ENCODE results near the gene LAMC1.

Gene LAMC1

GRCh38 chr1:183105449-183105848, 82.2 kb downstream of the LAMC1 start:
- DNase-seq (ENCODE audit: low read depth in 3 of 3): no peak

- no peak for DNase-seq (ENCODE audit: low read depth in 3 of 3)
These were observed 82.9 kb downstream of the LAMC1 start for GRCh38 chr1:183106166-183106565.

- DNase-seq (ENCODE audit: low read depth in 3 of 3): no peak
These were observed 83.5 kb downstream of the LAMC1 start for GRCh38 chr1:183106746-183107145.

DNA sequence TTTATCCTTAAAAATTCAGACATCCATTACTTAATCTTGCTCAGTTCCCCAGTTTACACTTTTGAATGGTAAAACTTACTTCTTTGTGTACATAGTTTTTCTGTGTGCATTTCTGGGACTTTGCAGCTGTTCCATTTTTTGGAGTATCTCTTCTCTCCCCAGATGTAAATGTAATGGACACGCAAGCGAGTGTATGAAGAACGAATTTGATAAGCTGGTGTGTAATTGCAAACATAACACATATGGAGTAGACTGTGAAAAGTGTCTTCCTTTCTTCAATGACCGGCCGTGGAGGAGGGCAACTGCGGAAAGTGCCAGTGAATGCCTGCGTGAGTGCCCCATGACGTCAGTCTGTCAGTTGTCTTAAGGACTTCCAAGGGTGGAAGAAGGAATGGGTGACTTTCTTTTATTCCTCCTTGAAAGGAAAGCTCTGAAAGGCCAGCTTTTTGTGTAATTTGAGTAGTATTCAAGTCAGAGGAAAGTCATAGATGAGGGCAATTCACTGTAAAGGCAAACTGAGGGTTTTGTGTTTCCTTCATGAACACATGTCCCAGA, 87.2 kb downstream of the LAMC1 start:
- DNase-seq (ENCODE audit: low read depth in 3 of 3): no peak

DNA sequence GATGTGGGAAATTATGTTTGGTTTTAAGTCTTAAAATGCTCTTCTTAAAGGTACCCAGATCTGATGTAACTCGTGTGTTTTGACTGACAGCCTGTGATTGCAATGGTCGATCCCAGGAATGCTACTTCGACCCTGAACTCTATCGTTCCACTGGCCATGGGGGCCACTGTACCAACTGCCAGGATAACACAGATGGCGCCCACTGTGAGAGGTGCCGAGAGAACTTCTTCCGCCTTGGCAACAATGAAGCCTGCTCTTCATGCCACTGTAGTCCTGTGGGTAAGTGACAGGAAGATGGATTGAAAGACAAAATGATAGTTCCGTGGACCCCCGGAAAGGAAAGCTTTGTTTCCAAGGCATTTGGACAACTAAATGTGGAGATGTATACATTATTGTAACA, 91.2 kb downstream of the LAMC1 start:
- no peak for DNase-seq (ENCODE audit: low read depth in 3 of 3)

DNA sequence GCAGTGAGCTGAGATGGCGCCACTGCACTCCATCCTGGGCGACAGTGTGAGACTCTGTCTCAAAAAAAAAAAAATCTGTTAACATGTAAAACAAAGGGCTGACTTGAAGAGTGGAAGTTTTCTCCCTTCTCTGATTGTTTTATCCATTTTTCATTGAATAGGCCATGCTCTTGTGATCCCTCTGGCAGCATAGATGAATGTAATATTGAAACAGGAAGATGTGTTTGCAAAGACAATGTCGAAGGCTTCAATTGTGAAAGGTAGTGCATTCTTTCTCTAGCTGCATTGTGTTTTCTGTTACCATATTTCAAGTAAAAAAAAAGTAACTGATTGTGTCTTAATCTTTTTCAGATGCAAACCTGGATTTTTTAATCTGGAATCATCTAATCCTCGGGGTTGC, 93.2 kb downstream of the LAMC1 start:
- no peak for DNase-seq (ENCODE audit: low read depth in 3 of 3)

- no peak for DNase-seq (ENCODE audit: low read depth in 3 of 3)
These were observed 98.4 kb downstream of the LAMC1 start for GRCh38 chr1:183121609-183122008.

DNA sequence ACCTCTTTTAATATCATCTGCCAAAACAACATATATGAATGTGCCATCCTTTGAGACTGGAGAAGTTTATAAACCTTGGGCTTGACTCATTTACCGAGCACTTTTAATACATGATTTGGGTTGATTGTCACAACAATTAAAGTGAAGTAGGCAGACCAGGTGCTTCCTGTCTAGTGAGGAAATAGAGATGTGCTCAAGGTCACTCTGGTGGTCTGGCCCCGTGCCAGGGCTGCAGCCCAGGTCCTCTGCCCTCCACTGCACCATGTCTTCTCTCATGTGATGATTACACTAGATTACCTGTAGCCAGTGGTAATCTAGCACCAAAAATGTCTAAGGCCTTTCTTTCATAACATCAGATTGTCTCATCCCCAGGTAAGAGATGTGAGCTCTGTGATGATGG, 101.0 kb downstream of the LAMC1 start:
- no peak for DNase-seq (ENCODE audit: low read depth in 3 of 3)

DNA sequence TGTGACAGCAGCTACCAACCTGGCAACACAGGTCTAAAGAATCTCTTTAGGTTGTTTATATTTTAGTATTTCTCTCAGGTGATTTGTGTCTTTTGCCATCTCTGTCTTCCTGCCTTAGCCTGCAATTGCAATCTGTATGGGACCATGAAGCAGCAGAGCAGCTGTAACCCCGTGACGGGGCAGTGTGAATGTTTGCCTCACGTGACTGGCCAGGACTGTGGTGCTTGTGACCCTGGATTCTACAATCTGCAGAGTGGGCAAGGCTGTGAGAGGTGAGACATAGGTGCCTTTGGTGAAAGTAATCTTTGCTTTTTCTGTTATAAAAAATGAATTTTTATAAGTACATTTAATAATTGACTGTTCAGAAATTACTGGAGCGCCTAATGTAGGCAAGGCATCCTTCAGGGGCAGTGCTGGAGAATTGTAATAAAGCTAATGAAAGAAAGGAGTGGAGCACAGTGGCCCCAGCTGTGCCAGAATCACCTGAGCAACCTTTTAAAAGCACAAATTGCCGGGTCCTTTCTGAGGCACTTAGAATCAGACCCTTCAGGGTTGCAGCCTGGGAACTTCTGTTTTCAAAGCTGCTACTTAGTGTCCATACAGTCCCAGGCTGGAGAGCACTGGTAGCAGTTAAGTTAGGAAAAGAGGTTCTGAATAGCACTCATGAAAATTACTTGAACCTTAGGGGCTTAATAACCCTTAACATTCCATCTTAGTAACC, 102.2 kb downstream of the LAMC1 start:
- DNase-seq (ENCODE audit: low read depth in 3 of 3): no peak

GRCh38 chr1:183126000-183126366, 102.8 kb downstream of the LAMC1 start:
- DNase-seq (ENCODE audit: low read depth in 3 of 3): no peak

DNA sequence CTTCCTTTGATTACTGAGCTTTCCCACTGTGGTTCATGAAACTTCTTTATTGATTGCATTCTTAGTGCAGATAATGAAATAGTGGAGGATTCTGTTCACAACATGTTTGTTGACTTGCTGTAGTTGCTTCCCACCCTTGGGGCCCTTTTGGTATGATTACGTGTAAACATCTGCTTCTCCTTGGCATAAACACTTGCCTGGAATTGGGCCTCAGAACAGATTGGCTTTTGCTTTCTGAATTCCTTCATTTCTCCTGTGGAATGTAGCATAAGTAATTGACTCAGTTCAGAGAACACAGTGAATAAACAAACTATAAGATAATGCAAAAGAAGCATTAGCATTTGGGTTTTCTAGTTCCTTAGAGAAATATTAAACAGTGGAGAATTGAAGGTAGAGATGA, 103.3 kb downstream of the LAMC1 start:
- no peak for DNase-seq (ENCODE audit: low read depth in 3 of 3)

GRCh38 chr1:183129921-183130690, 106.9 kb downstream of the LAMC1 start:
- DNase-seq (ENCODE audit: low read depth in 3 of 3): no peak

DNA sequence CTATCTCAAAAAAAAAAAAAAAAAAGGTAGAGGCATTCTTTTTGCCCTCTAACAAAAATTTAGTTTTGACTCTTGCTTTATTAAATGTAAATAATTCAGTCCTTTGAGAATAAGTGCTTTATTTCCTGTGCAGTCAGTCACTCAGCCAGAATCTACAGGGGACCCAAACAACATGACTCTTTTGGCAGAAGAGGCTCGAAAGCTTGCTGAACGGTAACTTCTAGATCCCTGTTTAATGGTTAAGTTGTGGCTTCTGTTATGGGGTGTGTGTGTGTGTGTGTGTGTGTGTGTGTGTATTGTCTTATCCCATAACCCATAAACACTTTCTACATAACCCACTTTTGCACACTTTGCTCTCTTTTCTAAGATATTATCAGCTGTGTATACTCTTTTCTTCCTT, 107.9 kb downstream of the LAMC1 start:
- DNase-seq (ENCODE audit: low read depth in 3 of 3): no peak

GRCh38 chr1:183135336-183135735, 112.1 kb downstream of the LAMC1 start:
- DNase-seq (ENCODE audit: low read depth in 3 of 3): no peak

GRCh38 chr1:183137782-183138181, 114.6 kb downstream of the LAMC1 start:
- DNase-seq (ENCODE audit: low read depth in 3 of 3): no peak

DNA sequence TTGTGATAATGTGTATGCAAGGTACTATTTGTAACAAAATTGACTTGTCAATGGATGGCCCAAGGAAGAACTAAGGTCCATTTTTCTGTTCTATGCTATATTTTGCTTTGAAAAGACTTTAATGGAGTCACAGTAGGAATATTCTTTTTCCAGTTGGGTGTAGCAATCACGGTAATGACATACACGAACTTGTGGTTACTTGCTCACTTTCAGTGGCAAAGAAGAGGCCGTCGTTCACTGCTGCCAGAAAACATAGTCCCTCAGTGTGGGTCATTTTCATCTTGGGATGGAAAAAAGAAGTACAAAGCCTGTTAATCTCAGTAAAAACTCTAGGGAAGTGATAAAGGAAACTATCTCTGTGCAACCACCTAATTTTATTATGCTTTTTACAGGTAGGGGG, 115.1 kb downstream of the LAMC1 start:
- no peak for DNase-seq (ENCODE audit: low read depth in 3 of 3)

DNA sequence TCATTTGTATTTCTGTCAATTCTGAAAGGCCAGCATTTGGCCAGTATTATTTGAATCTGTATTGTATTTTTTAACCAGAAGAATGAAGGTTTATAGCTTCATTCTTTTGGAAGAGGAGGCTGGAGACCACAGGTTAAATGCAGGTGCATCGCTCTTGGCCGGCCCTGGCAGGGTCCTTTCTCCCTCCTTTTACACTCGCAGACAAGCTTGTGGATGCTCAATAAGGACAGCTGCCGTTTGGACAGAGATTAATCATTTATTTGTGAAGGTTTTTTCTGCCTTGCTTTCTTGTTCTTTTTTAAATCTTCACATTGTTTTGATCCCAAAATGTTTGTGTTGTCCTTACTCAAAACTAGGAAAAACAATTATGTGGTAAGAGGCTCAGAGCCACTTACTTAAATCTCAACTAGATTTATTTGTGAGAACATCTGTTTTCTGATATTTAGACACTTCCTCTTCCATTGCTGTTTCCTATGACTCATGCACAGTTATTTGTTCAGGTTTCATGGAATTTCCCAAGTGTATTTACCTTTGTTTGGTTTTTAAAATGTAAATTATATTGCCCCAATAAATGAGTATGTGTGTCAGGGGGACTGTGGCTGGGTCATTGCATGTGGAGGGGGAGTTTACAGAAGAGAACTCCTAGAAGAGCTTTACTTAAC, 116.2 kb downstream of the LAMC1 start:
- DNase-seq (ENCODE audit: low read depth in 3 of 3): no peak

- DNase-seq (ENCODE audit: low read depth in 3 of 3): no peak
These were observed 117.4 kb downstream of the LAMC1 start for GRCh38 chr1:183140633-183141032.

DNA sequence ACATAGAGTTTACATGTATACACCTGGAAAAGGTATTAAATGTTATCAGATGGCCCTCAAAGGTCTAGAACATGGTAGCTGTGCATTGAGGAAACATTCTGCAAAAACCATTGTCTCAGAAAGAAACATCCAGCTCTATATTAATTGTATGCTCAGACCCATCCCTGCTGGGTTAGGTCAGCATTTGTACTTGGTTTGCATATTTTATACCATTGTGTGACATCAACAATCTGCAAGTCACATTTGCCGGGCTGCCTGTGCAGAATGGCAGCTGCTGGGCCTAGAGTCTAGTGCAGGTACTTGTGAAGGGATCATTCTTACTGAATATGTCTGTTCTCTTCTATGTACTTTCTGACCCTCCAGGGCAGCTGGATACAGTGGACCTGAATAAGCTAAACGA, 119.0 kb downstream of the LAMC1 start:
- no peak for DNase-seq (ENCODE audit: low read depth in 3 of 3)

DNA sequence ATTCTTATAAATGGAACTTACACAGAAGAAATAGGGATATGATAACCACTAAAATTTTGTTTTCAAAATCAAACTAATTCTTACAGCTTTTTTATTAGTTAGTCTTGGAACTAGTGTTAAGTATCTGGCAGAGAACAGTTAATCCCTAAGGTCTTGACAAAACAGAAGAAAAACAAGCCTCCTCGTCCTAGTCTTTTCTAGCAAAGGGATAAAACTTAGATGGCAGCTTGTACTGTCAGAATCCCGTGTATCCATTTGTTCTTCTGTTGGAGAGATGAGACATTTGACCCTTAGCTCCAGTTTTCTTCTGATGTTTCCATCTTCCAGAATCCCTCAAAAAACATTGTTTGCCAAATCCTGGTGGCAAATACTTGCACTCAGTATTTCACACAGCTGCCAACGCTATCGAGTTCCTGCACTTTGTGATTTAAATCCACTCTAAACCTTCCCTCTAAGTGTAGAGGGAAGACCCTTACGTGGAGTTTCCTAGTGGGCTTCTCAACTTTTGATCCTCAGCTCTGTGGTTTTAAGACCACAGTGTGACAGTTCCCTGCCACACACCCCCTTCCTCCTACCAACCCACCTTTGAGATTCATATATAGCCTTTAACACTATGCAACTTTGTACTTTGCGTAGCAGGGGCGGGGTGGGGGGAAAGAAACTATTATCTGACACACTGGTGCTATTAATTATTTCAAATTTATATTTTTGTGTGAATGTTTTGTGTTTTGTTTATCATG, 120.5 kb downstream of the LAMC1 start:
- DNase-seq (ENCODE audit: low read depth in 3 of 3): no peak

- DNase-seq (ENCODE audit: low read depth in 3 of 3): no peak
These were observed 121.5 kb downstream of the LAMC1 start for GRCh38 chr1:183144752-183145151.

DNA sequence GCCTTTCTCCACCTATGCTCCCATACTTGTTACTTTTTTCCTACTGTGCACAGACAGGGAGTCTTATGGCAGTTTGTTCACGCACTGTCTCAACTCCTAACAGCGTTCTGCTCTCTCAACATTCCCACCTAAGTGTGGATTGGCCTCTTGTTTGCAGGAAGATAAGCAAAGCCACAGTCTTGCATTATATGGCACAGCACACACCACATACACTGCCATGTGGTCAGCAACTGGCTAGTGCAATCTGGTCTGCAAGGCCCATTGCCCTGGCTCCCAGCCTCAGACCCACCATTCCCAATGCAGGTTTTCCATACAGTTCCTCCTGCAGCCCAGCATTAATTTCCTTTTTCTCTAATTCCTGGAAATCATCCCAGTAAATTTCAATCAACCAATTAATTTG, 124.5 kb downstream of the LAMC1 start:
- DNase-seq (ENCODE audit: low read depth in 3 of 3): no peak

Data from stimulated activated CD4-positive, alpha-beta T cell treated with anti-CD3 and anti-CD28 coated beads, TNF-alpha, amount 100 ng/mL, for 24 hours (primary cell).